Endothelial cell of umbilical vein (primary cell): ENCODE results near the gene SUPT3H. TPM values are rescaled to one million over a fixed set of nuclear protein-coding genes. Genes with fewer than 3 reads are reported as not detected.

Experiments used
- BruUV-seq: library from RNA; stranded (reverse); fragments of 400-500 nt; replicated peaks from 2 replicates; lab custom pipeline; 2021; lab: Mats Ljungman, UMichigan
- CTCF ChIA-PET: fragments of 300-600, 350-600 bp; sonication (Branson Sonifier 250); formaldehyde crosslinking; loops from one replicate; lab custom pipeline; 2021; ENCODE audit warnings: antibody characterized with exemption, inconsistent platforms; lab: Charles Lee
- POLR2A ChIA-PET: fragments of 300-600, 350-600 bp; sonication (Branson Sonifier 250); formaldehyde crosslinking; loops from one replicate; lab custom pipeline; 2021; ENCODE audit warnings: antibody characterized with exemption, inconsistent platforms; lab: Charles Lee
- DNase-seq: peaks from one replicate; pipeline ENCODE4 v3.0.0-alpha.2; 2011; ENCODE audit warnings: low read depth, low spot score
- FAIRE-seq: peaks from 2 replicates; lab custom pipeline; 2011; peaks lifted over from hg19 to GRCh38; lab: Jason Lieb, UNC
- H2AFZ ChIP-seq: 2 replicates; pipeline ENCODE4 v1.6.0; 2012; ENCODE audit warnings: low read depth, low read length, control low read depth, inconsistent platforms
- H3K27ac ChIP-seq: 2 replicates; pipeline ENCODE4 v1.5.1; 2011; ENCODE audit warnings: low read depth, mild to moderate bottlenecking, control low read depth, low read length, moderate library complexity; ENCODE audit not compliant: insufficient read depth
- H3K27me3 ChIP-seq, 2 experiments: 2 replicates each; pipeline versions ENCODE4 v1.6.0 to v1.6.1; 2011; ENCODE audit warnings: low read length in 2 of 2, mixed read lengths in 1 of 2; ENCODE audit not compliant: control insufficient read depth in 2 of 2, insufficient read depth in 2 of 2
- H3K36me3 ChIP-seq, 2 experiments: 2 replicates in 1 of 2; 3 replicates in 1 of 2; pipeline ENCODE4 v1.5.1; 2011; ENCODE audit warnings: low read length in 2 of 2, mild to moderate bottlenecking in 1 of 2, moderate library complexity in 1 of 2; ENCODE audit not compliant: control insufficient read depth in 2 of 2, insufficient read depth in 2 of 2; ENCODE audit errors: extremely low read depth in 1 of 2
- H3K4me1 ChIP-seq: 3 replicates; pipeline ENCODE4 v1.5.1; 2011; ENCODE audit warnings: mild to moderate bottlenecking, low read length; ENCODE audit not compliant: control insufficient read depth, insufficient read depth; ENCODE audit errors: extremely low read depth
- H3K4me2 ChIP-seq: 2 replicates; pipeline ENCODE4 v1.6.1; 2011; ENCODE audit warnings: low read length, control low read depth, mixed read lengths; ENCODE audit not compliant: insufficient read depth
- H3K4me3 ChIP-seq, 3 experiments: fragments of 200-600 bp in 1 of 3; sonication (generic), shearing (Covaris generic) in 1 of 3; replicated peaks in 1 of 3; 2 replicates each; pipeline ENCODE4 v1.5.1; 2011 to 2016; ENCODE audit warnings: control low read depth in 3 of 3, low read length in 3 of 3, mild to moderate bottlenecking in 2 of 3, inconsistent platforms in 1 of 3, low read depth in 1 of 3, moderate library complexity in 1 of 3; ENCODE audit not compliant: insufficient read depth in 1 of 3
- H3K79me2 ChIP-seq: 2 replicates; pipeline ENCODE4 v1.6.0; 2012; ENCODE audit warnings: low read length, inconsistent platforms; ENCODE audit not compliant: control insufficient read depth, insufficient read depth
- H3K9ac ChIP-seq: replicated peaks from 2 replicates; pipeline ENCODE3; 2011; ENCODE audit warnings: low read length, control low read depth; ENCODE audit not compliant: insufficient read depth; ENCODE audit errors: extremely low read depth
- H3K9me1 ChIP-seq: replicated peaks from 3 replicates; pipeline ENCODE4 v1.6.0; 2011; ENCODE audit warnings: mild to moderate bottlenecking, low read length; ENCODE audit not compliant: control insufficient read depth, insufficient read depth; ENCODE audit errors: extremely low read depth
- H3K9me3 ChIP-seq: replicated peaks from 2 replicates; pipeline ENCODE4 v1.5.1; 2012; ENCODE audit warnings: low read length, inconsistent platforms; ENCODE audit not compliant: control insufficient read depth, insufficient read depth
- H4K20me1 ChIP-seq: replicated peaks from 2 replicates; pipeline ENCODE3; 2011; ENCODE audit warnings: mild to moderate bottlenecking, low read length; ENCODE audit not compliant: control insufficient read depth, insufficient read depth; ENCODE audit errors: extremely low read depth
- EZH2 ChIP-seq: IDR thresholded peaks from 2 replicates; pipeline ENCODE4 v1.6.1; 2012; ENCODE audit warnings: borderline replicate concordance, low read depth, mild to moderate bottlenecking, moderate library complexity, low read length, inconsistent platforms; ENCODE audit not compliant: severe bottlenecking
- FOS ChIP-seq: IDR thresholded peaks from 2 replicates; pipeline ENCODE4 v1.6.1; 2011; ENCODE audit warnings: mild to moderate bottlenecking, low read length, moderate library complexity, borderline replicate concordance; ENCODE audit not compliant: insufficient read depth
- GATA2 ChIP-seq: IDR thresholded peaks from 2 replicates; pipeline ENCODE4 v1.7.0; 2011; ENCODE audit warnings: low read depth, mild to moderate bottlenecking, moderate library complexity, mixed read lengths, low read length; ENCODE audit not compliant: insufficient read length, insufficient read depth
- JUN ChIP-seq: IDR thresholded peaks from 2 replicates; pipeline ENCODE4 v1.6.1; 2011; ENCODE audit warnings: borderline replicate concordance, low read depth; ENCODE audit not compliant: insufficient read length, insufficient read depth
- MYC ChIP-seq: IDR thresholded peaks from one replicate; pipeline ENCODE4 v1.6.1; 2011; ENCODE audit warnings: mild to moderate bottlenecking, low read depth, low read length
- POLR2A ChIP-seq: IDR thresholded peaks from 2 replicates; pipeline ENCODE4 v1.6.1; 2012; ENCODE audit warnings: low read depth, mild to moderate bottlenecking, control low read depth, low read length
- POLR2AphosphoS5 ChIP-seq: IDR thresholded peaks from 2 replicates; pipeline ENCODE4 v1.6.1; 2012; ENCODE audit warnings: low read depth, mild to moderate bottlenecking, control low read depth, low read length, moderate library complexity; ENCODE audit not compliant: insufficient read depth
- dilution Hi-C: fragments of 300-500 bp; cut with MboI; formaldehyde crosslinking; loops from one replicate; pipeline ENCODE4 v1.15.0; 2019; ENCODE audit warnings: low sequenced_read_pairs; ENCODE audit not compliant: extremely low pct_ligation_motif_present
- intact Hi-C: fragments of 100-400 bp; cut with micrococcal nuclease; formaldehyde crosslinking; loops from one replicate; pipeline ENCODE4 v1.10.0; 2022
- polyA plus RNA-seq, 4 experiments: library from polyadenylated mRNA; depleted of rRNA in 3 of 4; stranded (reverse) in 3 of 4; unstranded in 1 of 4; fragments of >200 nt; gene quantifications; 2 replicates each; pipeline versions ENCODE4 v1.2.1 to v1.2.3, GENCODE V29; 2011 to 2012; ENCODE audit warnings: missing spikeins in 1 of 4
- total RNA-seq: library from RNA; stranded (reverse); gene quantifications from 2 replicates; pipeline ENCODE4 v1.2.3, GENCODE V29; 2021
- TF ChIP-seq, protein P1 (sequence below): IDR thresholded peaks from 2 replicates; pipeline ENCODE4 v1.6.1; 2011; ENCODE audit not compliant: insufficient read depth, insufficient read length
- TF ChIP-seq, protein P2 (sequence below), 2 donors: IDR thresholded peaks; 1 replicate in 1 of 2; 2 replicates in 1 of 2; pipeline ENCODE4 v1.5.1; 2011; ENCODE audit warnings: low read length in 2 of 2, mild to moderate bottlenecking in 2 of 2, moderate library complexity in 2 of 2, control low read depth in 1 of 2, inconsistent platforms in 1 of 2, low read depth in 1 of 2; ENCODE audit not compliant: insufficient read depth in 1 of 2; ENCODE audit errors: extremely low read depth in 1 of 2

Gene SUPT3H
- total and polyA plus RNA-seq, 2 donors (not counting 3 experiments of a cell fraction or from before 2014, with no cell fraction given) = 8.3 to 9.8 TPM

DNA sequence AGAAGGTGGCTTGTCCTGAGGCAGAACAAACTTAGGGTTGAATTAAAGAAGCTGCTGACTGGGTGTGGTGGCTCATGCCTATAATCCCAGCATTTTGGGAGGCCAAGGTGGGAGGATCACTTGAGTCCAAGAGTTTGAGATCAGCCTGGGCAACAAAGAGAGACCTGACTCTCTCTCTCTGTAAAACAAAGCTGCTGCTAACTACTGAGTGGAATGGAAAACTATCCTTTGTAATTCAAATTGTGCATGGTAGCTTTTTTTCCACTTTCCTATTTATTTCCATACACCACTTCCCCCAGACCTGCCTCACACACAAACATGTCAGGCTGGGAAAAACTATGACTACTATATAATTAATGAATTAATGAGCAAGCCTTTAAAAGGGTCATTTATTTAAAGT, 553.2 kb downstream of the SUPT3H start:
- intact Hi-C loops (no loop called here), dilution Hi-C loops (no loop called here)
- H3K36me3 ChIP-seq = no peaks in the 10 kb centered on the region
- no peaks in the 10 kb centered on the region for H3K27me3 ChIP-seq
- no peak overlapping the region for H3K9ac ChIP-seq
- POLR2A ChIA-PET = no interaction called here
- no peak overlapping the region for H3K4me2 ChIP-seq
- DNase-seq (no peak), FAIRE-seq (no peak)
- TF ChIP-seq MYC = no peak
- no peak for TF ChIP-seq EZH2
- TF ChIP-seq, protein P1, sequence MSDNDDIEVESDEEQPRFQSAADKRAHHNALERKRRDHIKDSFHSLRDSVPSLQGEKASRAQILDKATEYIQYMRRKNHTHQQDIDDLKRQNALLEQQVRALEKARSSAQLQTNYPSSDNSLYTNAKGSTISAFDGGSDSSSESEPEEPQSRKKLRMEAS = no peak
- TF ChIP-seq, protein P2, sequence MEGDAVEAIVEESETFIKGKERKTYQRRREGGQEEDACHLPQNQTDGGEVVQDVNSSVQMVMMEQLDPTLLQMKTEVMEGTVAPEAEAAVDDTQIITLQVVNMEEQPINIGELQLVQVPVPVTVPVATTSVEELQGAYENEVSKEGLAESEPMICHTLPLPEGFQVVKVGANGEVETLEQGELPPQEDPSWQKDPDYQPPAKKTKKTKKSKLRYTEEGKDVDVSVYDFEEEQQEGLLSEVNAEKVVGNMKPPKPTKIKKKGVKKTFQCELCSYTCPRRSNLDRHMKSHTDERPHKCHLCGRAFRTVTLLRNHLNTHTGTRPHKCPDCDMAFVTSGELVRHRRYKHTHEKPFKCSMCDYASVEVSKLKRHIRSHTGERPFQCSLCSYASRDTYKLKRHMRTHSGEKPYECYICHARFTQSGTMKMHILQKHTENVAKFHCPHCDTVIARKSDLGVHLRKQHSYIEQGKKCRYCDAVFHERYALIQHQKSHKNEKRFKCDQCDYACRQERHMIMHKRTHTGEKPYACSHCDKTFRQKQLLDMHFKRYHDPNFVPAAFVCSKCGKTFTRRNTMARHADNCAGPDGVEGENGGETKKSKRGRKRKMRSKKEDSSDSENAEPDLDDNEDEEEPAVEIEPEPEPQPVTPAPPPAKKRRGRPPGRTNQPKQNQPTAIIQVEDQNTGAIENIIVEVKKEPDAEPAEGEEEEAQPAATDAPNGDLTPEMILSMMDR (IDR thresholded peaks at IDR 0.05; ENCODE audit: extremely low read depth in 1 of 2, insufficient read depth in 1 of 2, low read depth in 1 of 2, low read length in 2 of 2) = no peak
- TF ChIP-seq JUN = no peak
- no peak for TF ChIP-seq GATA2
- no peak for TF ChIP-seq POLR2A
- no peak for TF ChIP-seq FOS
- TF ChIP-seq POLR2AphosphoS5 = no peak
- CTCF ChIA-PET = interaction anchor here (1.1 to 1.5 kb wide), 3 partner anchors 8 to 349 kb away, joined by 3 to 4 read pairs (median 3); no protein-coding TSS in a partner anchor
- BruUV-seq = no TSS peak
- H3K9me3 ChIP-seq = no peaks in the 10 kb centered on the region
- no peak overlapping the region for H3K27ac ChIP-seq
- H3K4me3 ChIP-seq = no peak overlapping the region
- no peaks in the 10 kb centered on the region for H3K9me1 ChIP-seq
- no peaks in the 10 kb centered on the region for H4K20me1 ChIP-seq
- no peak overlapping the region for H2AFZ ChIP-seq
- no peaks in the 10 kb centered on the region for H3K4me1 ChIP-seq
- H3K79me2 ChIP-seq = no peaks in the 10 kb centered on the region
